Activated CD8-positive, alpha-beta T cell treated with anti-CD3 and anti-CD28 coated beads for 36 hours (primary cell): Measurements from ENCODE around the gene CCR4. TPM values are rescaled to one million over a fixed set of nuclear protein-coding genes. Genes with fewer than 3 reads are reported as not detected.

Experiments
- ATAC-seq: fragments of 200-7000 bp; cut with Tn5 transposase; one replicate; pipeline ENCODE4 v1.10.0; 2021; ENCODE audit warnings: mild to moderate bottlenecking, moderate library complexity
- CTCF ChIA-PET: fragments of 350-600 bp; sonication (Branson Sonifier 250); formaldehyde crosslinking; loops from one replicate; lab custom pipeline; 2021; ENCODE audit warnings: antibody characterized with exemption; lab: Charles Lee
- POLR2A ChIA-PET: fragments of 350-600 bp; sonication (Branson Sonifier 250); formaldehyde crosslinking; loops from one replicate; lab custom pipeline; 2021; ENCODE audit warnings: antibody characterized with exemption; lab: Charles Lee
- DNase-seq: peaks from one replicate; pipeline ENCODE4 v3.0.0-alpha.2; 2020
- H3K27ac Mint-ChIP-seq: one replicate; pipeline ENCODE4 v1.8.0; 2021; ENCODE audit warnings: mild to moderate bottlenecking, mixed read lengths
- H3K27me3 Mint-ChIP-seq: one replicate; pipeline ENCODE4 v1.8.0; 2021; ENCODE audit warnings: mixed read lengths
- H3K36me3 Mint-ChIP-seq: one replicate; pipeline ENCODE4 v1.8.0; 2021; ENCODE audit warnings: low read depth, mixed read lengths
- H3K4me1 Mint-ChIP-seq: one replicate; pipeline ENCODE4 v1.8.0; 2021; ENCODE audit warnings: low read depth, mixed read lengths
- H3K4me3 Mint-ChIP-seq: one replicate; pipeline ENCODE4 v1.8.0; 2021; ENCODE audit warnings: mild to moderate bottlenecking, moderate library complexity, mixed read lengths
- H3K9me3 Mint-ChIP-seq: one replicate; pipeline ENCODE4 v1.8.0; 2021; ENCODE audit warnings: mixed read lengths
- CTCF ChIP-seq: fragments of 200-600 bp; IDR thresholded peaks from one replicate; pipeline ENCODE4 v1.8.0; 2022; ENCODE audit warnings: antibody characterized with exemption, mild to moderate bottlenecking
- intact Hi-C: fragments of 100-400 bp; cut with micrococcal nuclease; formaldehyde crosslinking; loops from one replicate; pipeline ENCODE4 v1.10.0; 2022
- total RNA-seq, 2 experiments: library from RNA; stranded (reverse); gene quantifications; one replicate each; pipeline ENCODE4 v1.2.3, GENCODE V29; 2021

CCR4 gene
- total RNA-seq, 2 experiments from 2014 or later, result 17.4 to 18.8 TPM

- no peak overlapping the region for H3K27ac Mint-ChIP-seq
Observed at GRCh38 chr3:32946973-32947788, 4.3 kb upstream of the CCR4 start.

GRCh38 chr3:32947789-32948238, 3.6 kb upstream of the CCR4 start:
- peak; percentile 99 for DNase-seq
- Mint-ChIP-seq H3K36me3 (peaks cover 8% of the 10 kb centered on the region), H3K4me1 (peaks cover 42% of the 10 kb centered on the region), H3K4me3 (no peak overlapping the region), H3K9me3 (no peaks in the 10 kb centered on the region), H3K27ac (peak overlapping the region; percentile 25), H3K27me3 (no peaks in the 10 kb centered on the region)
- ChIA-PET CTCF (interaction anchor here (0.7 to 6.2 kb wide), 40 partner anchors 10 to 425 kb away, joined by 3 to 183 read pairs (median 4); partner anchors contain the start of genes CRTAP, GLB1 and TMPPE), POLR2A (interaction anchor here (0.7 to 1.4 kb wide), 5 partner anchors 53 to 127 kb away, joined by 3 to 4 read pairs (median 3); no protein-coding TSS in a partner anchor)
- TF ChIP-seq CTCF, result peak; percentile 80
- intact Hi-C loops, result loop anchor here (2.0 to 5.0 kb wide), 3 partner anchors 75 to 424 kb away; no protein-coding TSS in a partner anchor
- ATAC-seq, result peak; percentile 74

More at GRCh38 chr3:32946973-32947788, 4.3 kb upstream of the CCR4 start:
- Mint-ChIP-seq H3K4me1 (peaks cover 37% of the 10 kb centered on the region), H3K36me3 (peaks cover 3% of the 10 kb centered on the region), H3K27me3 (no peaks in the 10 kb centered on the region), H3K4me3 (no peak overlapping the region), H3K9me3 (no peaks in the 10 kb centered on the region)
- POLR2A ChIA-PET, result interaction anchor here (0.6 to 1.1 kb wide), 6 partner anchors 53 to 128 kb away, joined by 3 read pairs; no protein-coding TSS in a partner anchor
- CTCF ChIA-PET, result interaction anchor here (0.7 to 6.2 kb wide), 39 partner anchors 10 to 426 kb away, joined by 3 to 183 read pairs (median 4); partner anchors contain the start of genes CRTAP, GLB1 and TMPPE
- ATAC-seq (peak; percentile 11), DNase-seq (no peak)
- no peak for TF ChIP-seq CTCF
- intact Hi-C loops, result loop anchor here (2.0 to 5.0 kb wide), 2 partner anchors 128 to 425 kb away; no protein-coding TSS in a partner anchor

- intact Hi-C loops, result loop anchor here (2.0 to 5.0 kb wide), 2 partner anchors 74 to 423 kb away; no protein-coding TSS in a partner anchor
- no peak for ATAC-seq
- no peak for TF ChIP-seq CTCF
- Mint-ChIP-seq H3K9me3 (no peaks in the 10 kb centered on the region), H3K4me3 (no peak overlapping the region), H3K27me3 (no peaks in the 10 kb centered on the region), H3K4me1 (peaks cover 42% of the 10 kb centered on the region), H3K27ac (no peak overlapping the region), H3K36me3 (peaks cover 15% of the 10 kb centered on the region)
- ChIA-PET POLR2A (interaction anchor here (0.9 to 1.4 kb wide), 3 partner anchors 12 to 114 kb away, joined by 3 to 4 read pairs (median 4); no protein-coding TSS in a partner anchor), CTCF (interaction anchor here (0.8 to 6.2 kb wide), 26 partner anchors 10 to 424 kb away, joined by 3 to 183 read pairs (median 5); partner anchors contain the start of genes CRTAP, GLB1 and TMPPE)
- no peak for DNase-seq
Observed at GRCh38 chr3:32948625-32949445, 2.6 kb upstream of the CCR4 start.

GRCh38 chr3:32950516-32950915, 928 bp upstream of the CCR4 start:
- POLR2A ChIA-PET, result interaction anchor here (1.0 to 2.3 kb wide), 4 partner anchors 10 to 49 kb away, joined by 3 to 6 read pairs (median 4); no protein-coding TSS in a partner anchor
- intact Hi-C loops, result loop anchor here (5.0 kb wide), 1 partner anchor 47 kb away; no protein-coding TSS in a partner anchor
- CTCF ChIA-PET, result interaction anchor here (1.1 to 6.2 kb wide), 7 partner anchors 13 to 422 kb away, joined by 3 to 183 read pairs (median 7); partner anchors contain the start of gene CRTAP
- no peaks in the 10 kb centered on the region for H3K27me3 Mint-ChIP-seq
- ATAC-seq (no peak), DNase-seq (no peak)
- peaks cover 26% of the 10 kb centered on the region for H3K36me3 Mint-ChIP-seq
- H3K9me3 Mint-ChIP-seq, result no peaks in the 10 kb centered on the region
- peaks cover 45% of the 10 kb centered on the region for H3K4me1 Mint-ChIP-seq
- TF ChIP-seq CTCF, result no peak
- H3K27ac Mint-ChIP-seq, result peak overlapping the region; percentile 61
- H3K4me3 Mint-ChIP-seq, result no peak overlapping the region
